Occipital lobe (tissue), 2 donors: ENCODE measurements around the gene PRR7. TPM values are rescaled to one million over a fixed set of nuclear protein-coding genes. Genes with fewer than 3 reads are reported as not detected.

Experiments used
- DNase-seq: peaks from one replicate; lab custom pipeline; 2025; lab: John Stamatoyannopoulos, UW
- total RNA-seq: library from RNA; depleted of rRNA; stranded (reverse); fragments of >200 nt; gene quantifications from one replicate; pipeline ENCODE4 v1.2.3, GENCODE V29; 2014

Gene PRR7
- total RNA-seq, 1 donor from 2014 or later: 11.7 TPM

DNA sequence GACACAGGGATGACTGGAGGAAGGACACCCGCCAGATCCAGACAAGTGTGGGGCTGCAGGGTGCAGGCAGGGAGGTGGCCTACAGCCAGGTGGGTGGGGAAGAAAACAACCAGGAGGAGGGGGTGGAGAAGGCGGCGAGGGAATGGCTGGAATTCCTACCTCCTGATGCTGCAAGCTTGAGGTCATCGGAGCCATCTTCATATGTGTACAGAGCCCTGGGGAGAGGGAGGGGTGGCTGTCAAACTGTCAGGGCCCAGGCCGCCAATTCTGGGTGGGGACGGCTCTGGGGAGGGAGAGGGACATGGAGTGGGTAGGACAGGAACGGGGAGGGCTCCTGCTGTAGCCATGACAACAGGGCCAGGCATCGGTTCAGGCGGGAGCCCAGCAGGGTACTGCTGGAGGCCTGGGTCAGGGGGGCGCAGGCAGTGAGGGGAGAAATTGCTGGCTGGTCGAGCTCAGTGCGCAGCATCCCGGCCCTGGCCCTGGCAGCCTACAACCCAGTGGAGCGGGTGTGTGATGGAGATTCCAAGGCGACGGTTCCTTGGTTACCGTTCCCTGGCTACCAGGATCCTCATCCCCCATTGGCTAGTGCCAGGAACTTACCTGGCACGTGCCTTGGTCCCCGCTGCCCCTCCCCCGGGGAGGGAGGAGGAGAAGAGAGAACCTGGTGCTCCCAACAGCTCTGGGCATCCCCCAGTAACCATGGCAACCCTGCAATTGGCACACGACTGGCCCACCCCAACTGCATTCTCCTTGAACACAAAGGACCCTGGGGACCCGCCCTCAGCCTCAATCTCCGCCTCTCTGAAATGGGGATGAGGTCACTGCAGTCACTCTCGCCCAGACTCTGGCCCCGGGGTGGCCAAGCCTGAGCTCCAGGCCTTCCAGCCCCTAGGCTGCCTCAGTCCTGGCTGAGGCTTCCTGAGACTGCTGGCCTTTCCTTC is 22.3 kb downstream of the PRR7 start:
- DNase-seq: peak; percentile 45

DNA sequence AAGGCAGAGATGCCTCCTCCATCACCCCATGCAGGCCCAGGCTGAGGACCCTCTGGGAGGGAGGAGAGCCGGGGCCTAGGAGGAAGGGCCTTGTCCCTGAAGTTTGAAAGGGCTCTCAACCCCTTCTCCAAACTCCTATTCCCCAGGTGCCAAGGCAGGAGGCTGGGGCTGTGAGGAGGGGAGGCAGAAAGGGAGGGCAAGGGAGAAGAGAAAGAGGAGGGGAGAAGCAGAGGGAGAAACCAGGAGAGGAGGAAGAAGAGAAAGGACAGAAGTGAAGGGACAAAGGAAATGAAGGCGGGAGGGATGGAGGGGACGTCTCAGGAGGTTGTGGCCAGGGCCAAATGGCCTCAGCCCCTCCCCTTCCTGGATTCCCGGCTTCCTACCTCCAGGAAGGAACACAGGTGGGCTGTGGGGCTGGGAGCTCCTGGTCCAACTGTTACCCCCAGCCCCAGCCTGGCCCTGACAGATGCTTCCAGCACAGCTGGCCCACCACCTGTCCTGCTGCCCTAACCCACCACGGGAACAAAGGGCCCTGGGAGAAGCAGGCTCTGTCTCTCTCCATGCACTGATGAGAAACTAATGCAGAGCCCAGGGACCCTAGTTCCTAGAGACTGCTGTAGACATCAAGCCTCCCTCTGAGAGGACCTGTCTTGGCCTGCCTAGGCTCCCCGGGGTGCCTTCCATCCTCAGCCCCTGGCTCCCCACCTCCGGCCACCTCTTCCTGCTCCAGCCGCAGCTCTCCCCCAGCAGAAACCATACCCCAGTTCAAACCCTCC is 23.3 kb downstream of the PRR7 start:
- DNase-seq: no peak

DNA sequence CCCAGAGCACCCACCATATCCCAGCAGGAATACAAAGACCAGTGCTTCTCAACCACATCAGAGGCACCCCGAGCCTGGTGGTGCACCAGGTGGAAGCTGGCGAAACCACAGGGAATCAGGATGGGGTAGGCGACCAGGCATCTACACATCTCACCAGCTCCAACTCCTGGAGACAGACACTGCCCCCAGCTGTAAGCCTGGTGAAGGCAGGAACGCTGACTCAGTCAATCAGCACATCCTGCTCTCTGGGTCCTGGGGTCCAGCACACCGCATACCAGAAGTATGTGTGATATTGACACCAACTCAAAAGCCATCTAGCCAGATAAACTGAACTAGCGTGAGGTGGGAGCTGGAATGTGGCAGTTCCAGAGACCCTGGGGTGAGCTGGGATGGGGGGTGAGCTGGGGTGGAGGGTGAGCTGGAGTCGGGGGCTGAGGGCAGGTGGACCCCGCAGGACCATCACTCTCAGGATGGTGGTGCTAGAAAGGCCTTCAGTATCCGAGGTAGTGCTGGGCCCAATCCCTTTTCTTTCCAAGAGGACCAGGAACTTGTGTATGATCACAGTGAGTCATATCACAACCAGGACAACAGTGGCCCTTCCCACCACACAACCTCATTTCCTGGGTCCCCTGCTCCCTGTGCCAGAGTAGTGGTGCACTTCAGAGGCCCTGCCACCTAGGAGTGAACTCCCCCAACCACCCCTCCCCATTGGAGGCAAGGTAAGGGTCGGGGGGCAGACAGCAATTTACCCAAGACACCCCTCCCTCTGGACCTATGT is 24.3 kb downstream of the PRR7 start:
- DNase-seq: no peak

DNA sequence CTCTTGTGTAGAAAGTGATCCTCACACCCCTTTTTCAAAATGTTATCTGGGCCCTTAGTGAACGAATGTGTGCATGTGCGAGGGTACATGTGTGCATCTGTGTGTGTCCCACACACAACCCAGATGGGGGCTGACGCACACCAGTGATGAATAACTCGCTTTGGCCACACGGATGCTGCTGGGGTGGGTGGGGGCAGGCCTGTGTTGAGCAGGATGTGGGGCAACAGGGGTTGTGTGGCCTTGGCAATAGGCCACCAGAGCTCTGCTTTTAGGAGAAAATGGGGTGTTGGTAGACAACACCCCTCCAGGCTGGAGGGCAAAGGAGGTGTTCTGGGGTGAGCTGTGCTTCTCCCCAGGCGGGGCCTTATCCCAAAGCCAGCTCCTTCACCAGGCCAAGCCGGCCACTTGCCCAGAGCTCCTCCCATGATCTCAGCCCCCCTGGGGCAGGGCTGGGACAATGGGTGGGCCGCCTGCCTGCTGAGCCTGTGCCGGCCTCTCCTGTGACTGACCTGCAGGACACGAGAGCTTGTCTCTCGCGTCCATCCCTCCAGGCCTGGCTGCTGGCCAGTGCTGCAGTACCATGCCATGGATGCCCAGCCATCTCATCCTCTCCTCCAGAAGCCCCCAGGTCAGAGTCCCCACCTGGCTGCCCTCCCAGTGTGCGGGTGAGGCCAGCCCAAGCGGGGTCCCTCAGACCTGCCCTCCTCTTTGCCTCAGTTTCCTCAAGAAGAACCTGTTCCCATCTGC is 25.2 kb downstream of the PRR7 start:
- DNase-seq: no peak

DNA sequence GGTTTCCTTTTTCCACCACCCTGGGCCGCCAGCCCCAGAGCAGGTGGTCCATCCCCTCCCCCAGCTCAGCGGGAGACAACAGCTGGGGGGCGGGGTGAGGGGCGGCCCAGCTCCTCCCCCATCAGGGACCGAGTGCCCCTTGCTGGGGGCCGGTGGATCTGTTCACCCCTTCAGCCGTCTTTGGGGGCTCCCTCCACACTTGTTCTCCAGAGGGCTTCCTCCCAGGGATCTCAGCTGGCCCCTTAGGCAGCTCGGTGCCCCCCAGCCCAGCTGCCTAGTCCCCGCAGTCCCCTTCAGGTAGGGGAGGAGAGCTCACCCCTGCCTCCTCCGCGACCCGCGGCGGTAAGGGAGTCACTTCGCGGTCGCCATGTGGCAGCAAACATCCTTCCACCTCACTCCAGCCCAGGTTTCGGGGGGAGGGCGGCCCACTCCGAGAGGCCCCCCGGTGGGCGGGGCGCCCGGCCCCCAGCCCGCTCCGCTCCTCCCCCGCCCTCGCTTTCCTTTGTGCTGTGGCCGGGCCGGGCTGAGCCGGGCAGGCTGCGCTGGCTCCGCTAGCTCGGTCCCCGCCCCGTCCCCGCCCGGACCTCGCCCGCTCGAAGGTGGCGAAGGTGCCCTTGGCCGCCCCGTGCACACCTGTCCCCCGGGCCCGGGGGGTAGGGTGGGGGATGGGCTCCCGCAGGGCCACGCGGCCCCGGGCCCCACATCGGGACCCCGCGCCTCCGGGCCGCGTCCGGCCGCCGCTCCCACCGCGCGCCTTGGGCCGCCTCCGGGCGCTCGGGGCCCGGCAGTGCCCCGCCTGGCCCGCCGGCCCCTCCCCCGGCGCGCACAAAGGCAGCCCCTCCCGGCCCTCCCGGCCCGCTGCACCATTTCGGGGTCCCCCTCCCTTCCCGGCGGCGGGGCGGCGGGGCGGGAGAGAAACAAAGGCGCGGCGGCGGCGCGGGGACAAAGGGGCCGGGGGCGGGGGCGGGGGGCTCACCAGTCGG is 26.1 kb downstream of the PRR7 start:
- no peak for DNase-seq

DNA sequence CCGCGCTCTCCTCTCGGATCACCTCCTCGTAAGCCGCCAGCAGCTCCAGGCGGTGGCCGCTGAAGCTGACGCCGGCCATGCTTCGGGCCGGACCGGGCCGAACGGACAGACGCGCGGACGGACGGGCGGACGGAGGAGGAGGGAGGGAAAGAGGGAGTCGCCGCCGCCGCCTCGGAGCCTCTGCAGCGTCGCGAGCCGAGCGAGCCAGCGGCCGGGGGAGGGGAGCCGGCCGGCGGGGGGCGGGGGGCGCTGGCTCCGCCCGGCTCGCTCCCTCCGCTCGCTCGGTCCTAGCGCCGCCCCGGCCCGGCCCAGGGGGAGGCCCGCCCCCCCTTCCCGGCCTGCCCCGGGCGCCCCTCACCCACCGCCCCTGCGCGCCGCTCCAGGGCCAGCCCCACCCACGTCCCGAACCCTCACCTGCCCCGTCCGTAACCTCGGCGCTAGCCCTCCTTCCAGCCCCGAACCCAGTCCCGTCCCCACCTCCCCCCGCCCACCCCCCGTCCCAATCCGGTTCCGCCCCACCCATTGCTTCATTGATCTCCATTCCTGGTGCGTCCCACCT is 26.9 kb downstream of the PRR7 start, which contains the start of gene DBN1:
Gene DBN1 (minus strand): TSS at position 192 of the 559 bp plus-strand sequence. CDS start 113 bp downstream, at position 79.
- no peak for DNase-seq

DNA sequence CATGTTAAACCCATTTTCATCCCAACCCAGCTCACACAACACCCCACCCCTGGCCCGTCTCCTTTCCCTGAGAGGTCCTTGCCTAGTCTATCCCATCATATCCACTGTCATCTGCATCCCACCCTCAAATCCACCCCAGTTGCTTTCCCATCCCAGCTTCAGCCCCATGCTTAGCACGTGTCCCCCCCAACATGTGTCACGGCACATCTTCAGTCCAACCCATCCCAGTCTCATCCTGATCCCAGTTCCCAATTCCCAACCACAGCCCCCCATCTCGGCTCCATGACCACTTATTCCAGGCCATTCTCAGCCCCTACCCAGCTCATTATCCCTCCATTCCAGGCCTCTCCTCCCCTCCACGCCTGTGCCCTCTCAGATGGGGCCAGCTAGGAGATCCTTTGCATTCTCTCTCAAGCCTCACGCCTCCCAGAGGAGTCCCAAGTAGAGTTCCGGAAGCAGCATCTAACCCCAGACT is 27.4 kb downstream of the PRR7 start:
- no peak for DNase-seq

DNA sequence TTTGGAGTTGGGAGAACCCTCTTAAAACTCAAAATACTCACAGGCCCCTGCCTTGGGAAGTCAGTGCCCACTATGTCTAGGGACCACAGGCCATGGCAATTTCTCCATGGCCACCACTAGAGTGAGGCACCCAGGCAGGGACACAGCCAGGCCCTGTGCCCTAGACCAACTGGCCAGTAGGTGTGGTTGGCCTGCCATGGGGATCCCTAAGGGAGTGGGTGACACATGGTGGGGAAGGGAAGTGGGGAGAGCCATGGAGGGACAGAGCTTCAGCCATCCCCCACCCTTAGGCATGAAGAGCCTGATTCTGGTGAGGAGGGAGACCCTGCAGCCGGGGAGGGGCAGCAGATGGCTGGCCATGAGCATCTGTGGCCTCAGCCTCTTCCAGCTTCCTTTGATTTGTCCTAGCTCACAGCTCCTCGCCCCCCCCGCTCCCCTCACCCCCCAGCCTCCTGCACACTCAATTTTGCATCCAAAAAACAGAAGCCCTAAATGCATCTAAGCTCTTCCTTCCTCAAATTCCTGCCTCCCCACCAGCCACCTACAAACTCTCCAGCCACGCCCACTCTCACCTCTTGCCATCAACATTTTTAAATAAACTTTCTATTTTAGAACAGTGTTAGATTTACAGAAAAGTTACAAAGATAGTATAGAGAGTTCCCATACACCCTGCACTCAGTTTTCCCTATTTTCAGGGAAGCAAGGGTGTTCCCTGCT is 28.4 kb downstream of the PRR7 start:
- no peak for DNase-seq

DNA sequence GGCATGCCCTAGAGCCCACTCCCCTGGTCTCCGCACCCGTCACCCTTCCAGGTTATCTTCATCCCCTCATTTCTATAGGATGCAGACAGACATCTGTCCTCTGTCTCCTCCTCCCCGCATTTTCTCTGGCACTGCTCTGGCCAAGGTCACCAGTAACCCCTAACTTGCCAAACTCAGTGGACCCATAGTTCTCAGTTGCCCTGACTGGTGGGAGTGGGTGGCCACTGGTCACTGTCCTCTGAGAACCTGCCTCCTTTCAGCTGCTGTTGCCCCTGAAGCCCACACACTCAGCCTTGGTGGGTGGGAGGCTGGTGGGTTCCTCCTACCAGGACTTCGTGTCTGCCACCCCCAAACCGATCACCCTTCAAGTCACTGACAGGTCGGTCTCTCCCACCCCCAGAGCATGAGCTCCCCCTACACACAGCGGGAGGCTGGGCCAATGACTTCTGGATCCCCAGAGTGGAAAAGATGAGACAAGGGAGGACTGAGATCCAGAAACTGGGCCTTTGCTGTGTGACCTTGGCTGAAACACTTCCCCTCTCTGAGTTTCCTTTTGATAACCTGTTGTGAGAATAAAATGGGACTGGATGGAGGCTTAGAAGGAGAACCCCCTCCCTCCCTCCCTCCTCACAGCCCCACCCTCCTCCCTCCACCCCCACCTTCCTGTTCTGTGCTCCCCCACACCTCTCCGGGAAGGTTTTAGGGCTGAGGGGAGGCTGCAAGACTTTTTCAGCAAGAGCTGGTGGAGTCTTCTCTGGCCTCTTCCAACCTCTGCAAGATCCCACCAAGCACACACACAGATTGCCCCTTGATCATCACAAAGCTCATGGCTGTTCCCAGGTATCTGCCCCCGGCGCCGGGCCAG is 29.2 kb downstream of the PRR7 start:
- DNase-seq: no peak

DNA sequence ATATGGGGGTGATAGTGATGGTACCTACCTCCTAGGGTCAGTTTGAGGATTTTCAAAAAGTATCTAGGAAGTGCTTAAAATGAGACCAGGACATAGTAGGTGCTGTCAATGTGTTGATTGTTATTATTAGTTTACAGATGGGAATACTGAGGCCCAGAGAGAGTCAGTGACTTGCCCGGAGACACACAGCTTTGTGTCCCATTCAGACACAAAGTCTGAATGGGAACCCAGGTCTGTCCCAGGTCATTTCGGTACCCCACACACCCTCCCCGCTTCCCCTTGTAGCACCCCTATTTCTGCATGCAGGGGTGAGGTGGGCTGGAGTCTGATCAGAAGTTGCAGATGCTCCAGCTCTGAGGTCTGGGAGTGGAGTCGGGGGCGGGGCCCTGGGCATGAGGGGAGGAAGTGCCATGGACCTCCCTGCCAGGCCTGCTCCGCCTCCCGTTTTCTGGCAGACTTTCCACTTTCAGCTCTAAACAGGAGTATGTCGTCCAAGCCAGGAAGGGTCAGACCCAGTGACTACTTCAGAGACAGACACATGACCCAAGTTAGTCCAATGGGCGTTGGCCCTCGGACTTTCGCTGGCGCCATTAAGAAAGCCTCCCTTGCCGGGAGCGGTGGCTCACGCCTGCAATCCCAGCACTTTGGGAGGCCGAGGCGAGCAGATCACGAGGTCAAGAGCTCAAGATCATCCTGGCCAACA is 30.1 kb downstream of the PRR7 start:
- no peak for DNase-seq

DNA sequence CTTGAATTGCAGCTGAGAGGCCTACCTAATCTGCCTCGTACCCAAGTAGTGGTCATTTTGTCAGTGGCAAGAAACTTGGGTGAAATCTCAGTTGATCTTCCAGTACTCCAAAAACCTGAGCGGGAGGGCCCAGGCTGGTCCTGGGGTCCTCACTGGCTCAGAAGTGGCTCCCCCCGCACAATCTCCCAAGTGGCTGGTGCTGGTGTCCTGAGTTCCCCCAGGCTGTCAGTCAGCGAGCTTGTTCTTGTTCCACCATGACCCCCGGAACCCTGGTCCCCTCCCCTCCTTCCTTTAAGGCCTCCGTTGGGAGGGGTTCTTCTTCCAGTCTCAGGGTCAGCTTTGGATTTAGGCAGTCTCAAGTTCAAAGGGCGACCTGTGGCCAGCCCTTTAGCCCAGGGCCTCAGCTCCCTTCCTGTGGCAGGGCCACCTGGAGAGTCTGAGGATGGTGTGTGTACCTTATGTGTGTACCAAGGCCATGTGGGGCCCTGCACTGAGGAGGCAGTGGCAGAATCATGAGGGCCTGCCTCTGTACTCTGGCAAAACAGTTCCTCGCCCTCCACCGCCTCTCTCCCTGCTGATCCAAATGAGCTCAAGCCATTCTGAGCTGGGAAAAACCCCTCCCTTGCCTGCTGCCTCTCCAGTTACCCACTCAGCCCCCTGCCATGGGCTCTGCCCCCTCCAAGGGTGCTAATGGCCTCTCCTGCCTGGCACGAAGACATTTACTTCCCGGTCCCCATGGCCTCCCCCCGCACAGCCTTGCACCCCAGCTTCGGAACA is 31.3 kb downstream of the PRR7 start:
- DNase-seq: no peak

DNA sequence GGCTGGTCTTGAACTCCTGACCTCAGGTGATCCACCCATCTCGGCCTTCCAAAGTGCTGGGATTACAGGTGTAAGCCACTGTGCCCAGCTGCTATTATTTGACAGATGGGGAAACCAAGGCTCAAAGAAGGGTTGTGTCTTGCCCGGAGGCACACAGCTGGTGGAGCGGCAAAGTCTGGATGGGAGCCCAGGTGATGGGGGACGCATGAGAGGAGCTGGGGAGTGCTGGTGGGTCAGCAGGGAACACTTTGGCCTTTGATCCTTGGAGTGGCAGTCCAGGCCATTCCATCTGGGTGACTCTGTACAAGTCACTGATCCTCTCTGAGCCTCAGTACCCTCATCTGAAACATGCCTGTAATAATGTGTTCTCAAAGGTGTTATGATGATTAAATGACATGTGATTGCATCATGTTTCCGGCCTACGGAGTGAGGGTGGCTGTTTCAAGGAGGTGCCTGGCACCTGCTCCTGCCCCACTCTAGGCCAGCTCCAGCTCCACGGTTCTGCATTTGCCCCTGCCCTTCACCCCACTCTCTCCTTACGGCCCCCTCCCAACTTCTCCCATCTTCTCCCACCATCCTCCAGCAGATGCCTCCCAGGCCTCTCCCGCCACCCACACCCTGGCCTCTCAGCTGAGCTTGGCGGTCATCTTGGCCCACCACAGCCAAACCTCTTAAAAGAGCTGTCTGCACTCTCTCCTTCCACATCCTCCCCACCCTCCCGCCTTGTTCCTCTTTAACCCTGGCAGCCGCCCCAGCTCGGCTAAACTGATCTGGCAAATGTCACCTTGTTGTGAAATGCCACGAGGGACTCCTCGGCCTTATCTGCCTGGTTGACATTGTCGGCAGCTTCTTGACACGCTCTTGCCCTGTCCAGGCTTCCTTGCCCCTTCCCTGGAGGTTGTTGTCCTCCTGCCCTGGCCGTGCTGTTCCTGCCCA is 32.4 kb downstream of the PRR7 start:
- DNase-seq: no peak

DNA sequence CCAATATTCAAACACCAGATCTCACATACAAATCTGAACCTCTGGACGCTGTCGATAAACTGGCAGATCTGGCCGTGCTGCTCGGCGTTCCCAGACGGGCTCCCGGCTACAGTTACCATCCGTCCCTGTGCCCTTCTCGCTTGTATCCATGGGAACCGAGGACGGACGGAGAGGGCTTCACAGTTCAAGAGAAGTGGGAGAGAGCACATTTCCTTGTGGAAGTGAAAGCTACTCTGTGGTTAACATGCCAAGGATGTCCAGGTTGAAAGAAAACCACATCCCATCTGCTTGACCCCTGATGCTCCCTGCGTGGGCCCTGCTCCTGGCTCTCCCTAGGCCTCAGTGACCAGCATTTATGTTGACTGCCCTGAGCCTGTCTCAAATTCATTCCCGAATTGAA is 33.2 kb downstream of the PRR7 start:
- DNase-seq: no peak

DNA sequence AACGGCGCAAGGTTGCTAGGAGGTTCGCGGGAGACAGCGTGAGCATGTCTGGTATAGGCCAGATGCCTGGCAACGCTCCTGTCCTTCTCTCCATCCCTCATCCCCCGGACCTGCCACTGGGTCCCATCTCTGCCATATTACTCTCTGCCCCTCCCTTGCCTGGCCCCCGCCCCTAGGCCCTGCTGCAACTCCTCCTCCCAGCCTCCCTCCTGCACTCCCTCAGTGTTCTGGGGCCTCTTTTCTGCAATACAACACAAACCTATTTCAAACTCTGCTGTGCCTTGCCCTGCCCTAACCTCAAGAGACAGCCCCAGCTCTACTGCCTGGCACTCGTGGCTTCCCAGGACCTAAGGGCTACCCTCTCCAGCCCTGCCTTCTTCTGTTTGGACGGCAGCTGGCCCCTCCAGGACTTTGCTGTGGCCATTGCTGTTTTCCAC is 35.8 kb downstream of the PRR7 start:
- no peak for DNase-seq

DNA sequence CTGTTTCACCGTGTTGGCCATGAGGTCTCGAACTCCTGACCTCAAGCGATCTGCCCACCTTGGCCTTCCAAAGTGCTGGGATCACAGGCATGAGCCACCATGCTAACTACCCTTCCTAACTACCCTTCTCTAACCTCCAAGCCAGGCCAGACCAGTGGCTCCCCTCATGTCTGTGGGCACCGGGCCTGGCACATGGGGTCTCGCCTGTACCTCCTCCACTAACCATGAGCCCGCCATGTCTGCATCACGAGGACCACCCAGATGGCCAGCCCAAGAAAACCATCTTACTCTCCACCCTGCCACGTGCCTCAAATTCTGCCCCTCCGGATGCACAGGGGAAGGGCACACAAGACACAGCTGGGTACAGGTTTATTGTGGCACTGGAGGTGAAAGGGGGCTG is 36.4 kb downstream of the PRR7 start:
- no peak for DNase-seq
